ENCODE results near the gene FCHSD2. TPM values are rescaled to one million over a fixed set of nuclear protein-coding genes. Genes with fewer than 3 reads are reported as not detected.

FCHSD2 gene
- total and polyA plus RNA-seq, 2 experiments from 2014 or later = 9.1 to 19.8 TPM

DNA sequence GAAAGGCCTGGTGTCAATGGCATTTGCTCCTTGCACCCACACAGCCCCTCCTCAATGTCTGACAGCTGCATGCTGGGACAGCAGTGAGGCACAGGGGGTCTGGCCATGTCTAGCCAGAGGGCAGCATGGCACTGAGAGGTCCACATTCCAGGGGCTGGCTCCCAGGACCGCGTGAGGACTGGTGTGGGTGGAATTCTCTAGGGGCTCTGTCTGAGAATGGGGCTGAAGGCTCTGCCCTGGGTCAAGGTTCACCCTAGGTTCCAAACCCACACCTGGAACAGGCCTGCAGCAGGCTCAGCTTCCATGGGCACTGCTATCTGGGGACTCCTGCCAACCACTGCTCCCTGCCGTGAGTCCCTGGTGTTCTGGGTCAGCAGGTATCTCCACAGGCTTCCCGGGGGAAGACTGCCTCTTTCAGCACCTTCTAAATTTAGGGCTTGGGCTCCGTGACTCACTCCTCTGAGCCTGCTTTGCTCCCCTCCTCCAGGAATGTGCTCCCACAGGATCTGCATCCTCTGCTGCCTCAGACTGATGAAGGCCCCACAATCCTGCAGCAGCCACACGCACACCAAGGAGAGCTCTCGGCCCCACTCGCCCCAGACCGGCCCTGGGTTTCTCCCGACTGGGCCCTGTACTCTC lies 352.5 kb downstream of the FCHSD2 start:
- peak; percentile 75 for DNase-seq
- no peak overlapping the region for H3K9ac ChIP-seq
- peak overlapping the region; percentile 2 for H3K4me2 ChIP-seq (ENCODE audit: unreplicated experiment)
- TF ChIP-seq EZH2phosphoT487 (IDR thresholded peaks at IDR 0.05; ENCODE audit: insufficient read depth, low read depth) = no peak
- no peak for TF ChIP-seq EZH2 (IDR thresholded peaks at IDR 0.05; ENCODE audit: insufficient read depth, poor library complexity, severe bottlenecking)
- peaks cover 24% of the 10 kb centered on the region for H3K4me1 ChIP-seq (ENCODE audit: insufficient read depth)
- in situ Hi-C loops (cut with MboI) = no loop called here
- no peaks in the 10 kb centered on the region for H3K9me2 ChIP-seq (ENCODE audit: insufficient read depth)
- H3K27ac ChIP-seq = no peak overlapping the region
- H3F3A ChIP-seq (ENCODE audit: insufficient read depth) = peaks cover 3% of the 10 kb centered on the region
- H3K36me3 ChIP-seq (ENCODE audit: low read depth) = no peaks in the 10 kb centered on the region
- H3K4me3 ChIP-seq = no peak overlapping the region
- no peaks in the 10 kb centered on the region for H4K20me1 ChIP-seq (ENCODE audit: insufficient read depth)
- WGBS, 2 experiments (ENCODE audit: low coverage in 1 of 2, low lambda C conversion rate in 2 of 2, missing lambda C conversion rate in 2 of 2) = 38% methylated on average over 10 of the region's 10 CpGs
- H2AFZ ChIP-seq = 0 out of 2 replicates have a peak overlapping the region, but pooled peaks have one; percentile 3
- no peaks in the 10 kb centered on the region for H3K9me3 ChIP-seq (ENCODE audit: low read depth)
- no peaks in the 10 kb centered on the region for H3K79me2 ChIP-seq (ENCODE audit: insufficient read depth)
- H3K27me3 ChIP-seq (replicated peaks; ENCODE audit: insufficient read depth) = no peaks in the 10 kb centered on the region

DNA sequence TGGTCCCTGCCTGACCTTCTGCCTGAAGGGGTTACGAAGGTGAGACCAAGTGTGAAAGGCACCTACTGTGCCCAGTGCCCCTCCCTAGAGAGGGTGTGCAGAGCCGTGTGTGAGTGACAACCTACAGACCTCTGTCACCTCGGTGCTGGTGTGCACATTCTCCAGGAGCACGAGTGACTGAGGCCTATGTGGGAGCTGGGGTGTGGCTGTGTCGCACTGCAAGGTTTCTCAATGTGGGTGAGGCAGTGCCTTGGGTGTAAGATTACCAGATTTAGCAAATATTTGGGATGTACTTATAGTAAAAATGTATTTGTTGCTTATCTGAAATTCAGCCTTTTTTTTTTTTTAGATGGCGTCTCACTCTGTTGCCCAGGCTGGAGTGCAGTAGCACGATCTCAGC lies 353.9 kb downstream of the FCHSD2 start:
- H3K4me1 ChIP-seq (ENCODE audit: insufficient read depth) = peaks cover 17% of the 10 kb centered on the region
- no peak overlapping the region for H3K27ac ChIP-seq
- no peak overlapping the region for H3K4me2 ChIP-seq (ENCODE audit: unreplicated experiment)
- H3K9me2 ChIP-seq (ENCODE audit: insufficient read depth) = no peaks in the 10 kb centered on the region
- H3K9ac ChIP-seq = no peak overlapping the region
- no peak for DNase-seq
- no peak overlapping the region for H2AFZ ChIP-seq
- no peak overlapping the region for H3K4me3 ChIP-seq
- H3K79me2 ChIP-seq (ENCODE audit: insufficient read depth) = no peaks in the 10 kb centered on the region
- H3F3A ChIP-seq (ENCODE audit: insufficient read depth) = no peaks in the 10 kb centered on the region
- no peaks in the 10 kb centered on the region for H3K27me3 ChIP-seq (replicated peaks; ENCODE audit: insufficient read depth)
- H4K20me1 ChIP-seq (ENCODE audit: insufficient read depth) = no peaks in the 10 kb centered on the region
- TF ChIP-seq EZH2phosphoT487 (IDR thresholded peaks at IDR 0.05; ENCODE audit: insufficient read depth, low read depth) (no peak), EZH2 (IDR thresholded peaks at IDR 0.05; ENCODE audit: insufficient read depth, poor library complexity, severe bottlenecking) (no peak)
- no peaks in the 10 kb centered on the region for H3K36me3 ChIP-seq (ENCODE audit: low read depth)
- in situ Hi-C loops (cut with MboI) = no loop called here
- no peaks in the 10 kb centered on the region for H3K9me3 ChIP-seq (ENCODE audit: low read depth)
- 86 to 87% methylated on average over 7 of the region's 7 CpGs for WGBS, 2 experiments (ENCODE audit: low coverage in 1 of 2, low lambda C conversion rate in 2 of 2, missing lambda C conversion rate in 2 of 2)

DNA sequence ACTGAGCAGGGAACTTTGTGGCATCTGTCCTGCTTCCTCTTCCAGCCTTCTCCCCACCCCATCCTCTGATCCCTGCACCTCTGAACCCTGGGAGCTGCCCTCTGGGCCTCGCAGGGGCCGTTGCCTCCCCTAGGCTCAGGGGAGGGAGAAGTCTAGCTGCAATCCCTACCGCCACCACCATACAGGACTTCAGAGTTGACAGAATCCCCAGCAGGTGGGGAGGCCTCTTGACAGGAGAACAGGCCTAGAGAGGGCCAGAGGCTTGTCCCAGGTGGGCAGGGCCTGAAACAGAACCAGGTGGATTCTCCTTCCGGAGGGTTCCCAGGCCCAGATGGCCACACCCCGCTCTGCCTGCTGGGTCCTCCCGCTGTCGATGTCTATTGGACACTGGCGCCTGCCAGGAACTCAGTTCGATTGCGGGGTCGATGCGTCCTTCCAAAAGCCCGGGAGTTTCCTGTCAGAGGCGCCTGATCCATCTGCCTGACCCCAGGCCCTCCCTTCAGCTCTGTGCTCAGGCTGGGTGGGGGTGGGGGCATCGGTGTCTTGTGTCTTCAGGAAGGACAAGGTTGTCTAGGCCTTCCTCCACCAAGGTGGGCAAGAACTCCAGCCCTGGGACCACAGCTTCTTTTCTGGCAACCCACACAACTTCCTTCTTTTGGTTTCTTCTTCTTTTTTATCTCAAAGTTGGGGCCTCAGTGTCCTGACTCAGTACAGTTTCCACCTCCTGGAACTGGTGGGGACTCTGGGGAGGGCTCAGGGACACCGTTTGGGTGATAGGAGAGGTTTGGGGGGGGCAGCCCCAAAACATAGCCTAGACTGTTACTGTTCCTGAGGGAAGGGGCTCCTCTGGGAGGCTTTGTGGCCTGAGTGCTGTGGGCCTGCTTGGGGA lies 354.7 kb downstream of the FCHSD2 start:
- Histone ChIP-seq H3K27me3 (replicated peaks; ENCODE audit: insufficient read depth) (no peaks in the 10 kb centered on the region), H2AFZ (no peak overlapping the region), H3K4me2 (ENCODE audit: unreplicated experiment) (no peak overlapping the region), H3K4me1 (ENCODE audit: insufficient read depth) (peaks cover 13% of the 10 kb centered on the region), H3F3A (ENCODE audit: insufficient read depth) (no peaks in the 10 kb centered on the region), H3K4me3 (no peak overlapping the region), H3K9me3 (ENCODE audit: low read depth) (no peaks in the 10 kb centered on the region), H3K9ac (no peak overlapping the region), H3K79me2 (ENCODE audit: insufficient read depth) (no peaks in the 10 kb centered on the region), H4K20me1 (ENCODE audit: insufficient read depth) (no peaks in the 10 kb centered on the region), H3K9me2 (ENCODE audit: insufficient read depth) (no peaks in the 10 kb centered on the region), H3K27ac (no peak overlapping the region), H3K36me3 (ENCODE audit: low read depth) (no peaks in the 10 kb centered on the region)
- in situ Hi-C loops (cut with MboI) = no loop called here
- TF ChIP-seq EZH2phosphoT487 (IDR thresholded peaks at IDR 0.05; ENCODE audit: insufficient read depth, low read depth) = no peak
- TF ChIP-seq EZH2 (IDR thresholded peaks at IDR 0.05; ENCODE audit: insufficient read depth, poor library complexity, severe bottlenecking) = no peak
- whole genome bisulfite sequencing, 2 experiments (ENCODE audit: low coverage in 1 of 2, low lambda C conversion rate in 2 of 2, missing lambda C conversion rate in 2 of 2) = 74 to 76% methylated on average over 16 of the region's 16 CpGs
- DNase-seq = no peak

Small RNAs within 50 kb of the gene (small RNA-seq; reads per million reads assigned to genes)
- not detected for gene RNU6-672P (ENCODE audit: low read depth, low replicate concordance)

Other genes with a start within 250 kb of the FCHSD2 start
- gene P2RY2, start 76.0 kb upstream of the FCHSD2 start, total RNA-seq (2014; rRNA removed; shearing (Covaris generic)) = not detected in 2 replicates
- gene P2RY2, start 76.0 kb upstream of the FCHSD2 start, polyA plus RNA-seq (2016; fragmentation: Nextera tagmentation; extraction: Ambion mirVana) = not detected in 2 replicates
- 0.76 TPM in 1 of 2 replicates, not detected in the other for gene P2RY6, start 130.0 kb upstream of the FCHSD2 start, total RNA-seq (2014; rRNA removed; shearing (Covaris generic))
- 0.99 and 1.5 TPM in 2 replicates for gene P2RY6, start 130.0 kb upstream of the FCHSD2 start, polyA plus RNA-seq (2016; fragmentation: Nextera tagmentation; extraction: Ambion mirVana)
- 23.5 and 24.2 TPM in 2 replicates for gene ARHGEF17, start 166.0 kb upstream of the FCHSD2 start, total RNA-seq (2014; rRNA removed; shearing (Covaris generic))
- 15.3 and 16.5 TPM in 2 replicates for gene ARHGEF17, start 166.0 kb upstream of the FCHSD2 start, polyA plus RNA-seq (2016; fragmentation: Nextera tagmentation; extraction: Ambion mirVana)
- gene RELT, start 234.1 kb upstream of the FCHSD2 start, total RNA-seq (2014; rRNA removed; shearing (Covaris generic)) = 7.1 and 8.2 TPM in 2 replicates
- 2.8 and 2.9 TPM in 2 replicates for gene RELT, start 234.1 kb upstream of the FCHSD2 start, polyA plus RNA-seq (2016; fragmentation: Nextera tagmentation; extraction: Ambion mirVana)

Data from GM23248 (cell line).